Activated T-helper 9 cell treated with anti-CD3 and anti-CD28 coated beads, Interleukin-2, amount 50 U/mL, for 16 hours (primary cell): Measurements from ENCODE around the gene VPS35L.
"Not testable (repeated sequence)": the region's sequence is repeated elsewhere in the genome, so short reads cannot be mapped to it uniquely, and the experiment has no call there.

Experiments
- DNase-seq: peaks from one replicate; pipeline ENCODE4 v3.0.0-alpha.2; 2020; ENCODE audit warnings: low read depth

The VPS35L gene

DNA sequence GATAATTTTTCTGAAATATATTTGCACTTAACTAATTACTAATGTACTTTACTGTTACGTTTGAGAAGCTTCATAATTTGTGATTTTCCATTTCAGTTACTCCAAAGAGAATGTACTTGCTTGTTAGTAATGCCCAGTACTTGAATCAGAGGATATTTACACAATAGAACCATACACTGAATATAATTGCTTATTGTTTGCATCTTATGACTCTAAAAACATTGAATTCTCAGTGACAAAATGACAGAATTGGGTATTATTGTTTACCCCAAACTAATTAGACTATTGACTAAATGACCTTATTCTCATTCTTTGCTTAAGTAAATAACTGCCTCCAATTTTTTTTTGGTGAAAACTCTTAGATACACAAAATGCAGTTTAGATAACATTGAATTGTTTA lies 22.9 kb upstream of the VPS35L start:
- no peak for DNase-seq

- DNase-seq, result no peak
These were observed 15.1 kb upstream of the VPS35L start for GRCh38 chr16:19540241-19540970.

GRCh38 chr16:19542138-19542821 lies 13.2 kb upstream of the VPS35L start:
- no peak for DNase-seq

DNA sequence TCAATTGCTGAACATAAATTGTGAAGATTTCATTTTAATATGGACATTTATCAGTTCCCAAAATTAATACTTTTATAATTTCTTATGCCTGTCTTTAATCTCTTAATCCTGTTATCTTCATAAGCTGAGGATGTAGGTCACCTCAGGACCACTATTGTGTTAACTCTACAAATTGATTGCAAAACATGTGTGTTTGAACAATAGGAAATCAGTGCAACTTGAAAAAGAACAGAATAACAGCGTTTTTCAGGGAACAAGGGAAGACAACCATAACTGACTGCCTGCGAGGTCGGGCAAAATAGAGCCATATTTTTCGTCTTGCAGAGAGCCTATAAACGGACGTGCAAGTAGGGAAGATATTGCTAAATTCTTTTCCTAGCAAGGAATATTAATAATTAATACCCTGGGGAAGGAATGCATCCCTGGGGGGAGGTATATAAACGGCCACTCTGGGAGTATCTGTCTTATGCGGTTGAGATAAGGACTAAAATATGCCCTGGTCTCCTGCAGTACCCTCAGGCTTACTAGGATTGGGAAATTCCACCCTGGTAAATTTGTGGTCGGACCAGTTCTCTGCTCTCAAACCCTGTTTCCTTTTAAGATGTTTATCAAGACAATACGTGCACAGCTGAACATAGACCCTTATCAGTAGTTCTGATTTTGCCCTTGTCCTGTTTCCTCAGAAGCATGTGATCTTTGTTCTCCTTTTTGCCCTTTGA lies 12.1 kb upstream of the VPS35L start:
- not testable (repeated sequence) for DNase-seq

DNA sequence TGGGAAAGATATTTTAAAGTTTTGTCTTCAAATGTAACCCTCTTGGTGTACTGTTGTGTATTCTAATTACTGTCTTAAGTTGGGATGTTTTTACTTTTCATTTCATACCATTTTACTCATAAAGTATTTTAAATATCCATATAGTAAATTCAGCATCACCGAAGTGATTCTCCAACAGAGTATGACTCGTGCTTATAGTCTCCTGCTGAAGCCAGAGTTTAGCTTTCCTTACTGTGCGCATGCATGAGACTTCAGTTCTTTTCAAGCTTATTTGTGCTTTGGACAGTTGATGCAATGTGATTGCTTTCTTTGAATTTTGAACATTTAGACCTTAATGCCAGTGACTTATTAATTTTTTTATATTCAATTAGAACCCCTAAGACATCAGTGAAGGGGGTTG lies 7.4 kb upstream of the VPS35L start:
- DNase-seq, result no peak

- no peak for DNase-seq
These were observed 5.8 kb upstream of the VPS35L start for GRCh38 chr16:19549673-19550072.

- DNase-seq, result no peak
These were observed 652 bp downstream of the VPS35L start for GRCh38 chr16:19555938-19556771.

DNA sequence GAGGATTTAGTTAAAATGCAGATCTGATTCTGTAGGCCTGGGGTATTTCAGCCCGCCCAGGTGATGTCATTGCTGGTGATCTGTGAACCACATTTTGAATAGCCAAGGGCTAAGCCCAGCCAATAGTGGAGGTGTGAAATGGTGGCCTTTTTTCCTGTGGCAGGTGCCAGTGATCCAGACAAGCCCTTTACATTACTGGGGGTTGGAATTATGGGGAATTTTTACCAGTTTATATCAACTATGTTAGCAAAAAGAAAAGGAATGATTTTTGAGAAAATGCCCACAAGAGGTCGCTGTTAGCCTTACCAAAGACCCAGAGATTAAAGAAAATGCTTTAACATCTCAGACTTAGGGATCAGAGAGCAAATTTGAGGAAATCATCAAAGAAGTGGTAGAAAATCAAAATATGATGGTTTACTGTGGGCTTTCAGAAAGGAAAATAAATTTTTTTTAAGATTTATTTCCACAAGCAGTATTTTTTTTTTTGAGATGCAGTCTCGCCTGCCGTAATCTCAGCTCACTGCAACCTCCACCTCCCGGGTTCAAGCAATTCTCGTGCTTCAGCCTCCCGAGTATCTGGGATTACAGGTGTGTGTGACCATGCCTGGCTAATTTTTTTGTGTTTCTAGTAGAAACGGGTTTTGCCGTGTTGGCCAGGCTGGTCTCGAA lies 3.9 kb downstream of the VPS35L start:
- no peak for DNase-seq

GRCh38 chr16:19560078-19560477 lies 4.6 kb downstream of the VPS35L start:
- DNase-seq, result no peak

GRCh38 chr16:19563377-19563776 lies 7.9 kb downstream of the VPS35L start:
- DNase-seq, result no peak

GRCh38 chr16:19566362-19566761 lies 10.9 kb downstream of the VPS35L start:
- no peak for DNase-seq

DNA sequence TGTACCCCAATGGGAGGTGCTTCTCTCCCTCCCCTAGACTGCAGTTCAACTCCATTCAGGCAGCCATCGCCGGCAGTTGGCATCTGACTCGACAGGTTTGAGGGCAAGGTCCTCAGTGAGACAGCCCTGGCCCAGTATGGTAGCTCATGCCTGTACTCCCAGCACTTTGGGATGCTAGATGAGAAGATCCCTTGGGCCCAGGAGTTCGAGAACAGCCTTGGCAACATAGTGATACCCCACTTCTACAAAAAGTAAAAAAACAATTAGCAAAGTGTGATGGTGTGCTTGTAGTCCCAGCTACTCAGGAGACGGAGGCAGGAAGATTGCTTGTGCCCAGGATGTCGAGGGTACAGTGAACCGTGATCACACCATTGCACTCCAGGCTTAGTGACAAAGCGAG lies 12.1 kb downstream of the VPS35L start:
- DNase-seq, result no peak

DNA sequence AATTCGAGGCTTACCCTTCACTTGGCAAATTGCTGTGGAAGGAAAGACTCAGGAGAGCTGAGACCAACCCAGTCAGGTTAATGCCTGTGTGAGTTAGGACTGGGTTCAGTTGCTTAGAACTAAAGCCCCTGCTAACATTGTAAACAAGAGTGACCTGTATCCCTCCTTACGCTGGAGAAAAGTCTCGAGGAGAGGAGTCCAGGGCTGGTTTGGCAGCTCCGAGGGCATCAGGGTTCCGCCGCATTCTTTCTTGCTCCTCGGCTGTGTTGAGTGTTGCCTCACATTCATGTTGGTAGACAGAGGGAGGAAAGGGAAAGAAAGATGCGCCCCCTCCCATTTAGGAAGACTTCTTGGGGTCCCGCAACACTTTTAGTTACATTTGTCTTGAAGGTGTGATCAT lies 18.5 kb downstream of the VPS35L start:
- no peak for DNase-seq

- no peak for DNase-seq
These were observed 19.1 kb downstream of the VPS35L start for GRCh38 chr16:19574615-19575014.

DNA sequence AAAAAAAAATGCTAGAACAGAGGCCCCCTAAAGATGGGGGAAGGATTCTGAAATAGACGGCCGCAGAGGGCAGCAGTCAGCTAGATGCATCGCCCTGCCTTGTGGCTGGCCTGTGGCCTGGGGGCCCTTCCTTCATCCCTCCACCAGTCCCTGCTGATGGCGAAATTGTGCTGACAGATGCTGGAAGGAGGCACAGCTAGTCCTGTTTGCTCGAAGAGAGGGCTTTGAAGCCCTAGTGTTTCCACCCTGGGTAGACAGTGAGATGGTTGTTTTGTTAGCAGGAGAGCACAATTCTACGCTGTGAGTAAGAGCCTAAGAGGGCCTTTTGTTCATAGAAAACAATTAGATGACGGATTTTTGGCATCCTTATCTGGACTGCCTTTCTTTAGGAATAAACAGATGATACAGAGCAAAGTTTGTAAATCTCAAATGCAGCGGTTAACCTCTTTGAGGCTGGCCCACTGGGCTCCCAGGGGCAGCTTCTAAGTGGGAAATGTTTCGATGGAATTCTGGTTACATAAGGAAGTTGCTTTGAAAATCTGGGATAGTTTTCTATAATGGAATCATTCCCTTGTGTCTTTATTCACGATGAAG lies 23.0 kb downstream of the VPS35L start:
- DNase-seq, result no peak

GRCh38 chr16:19582050-19582831 lies 26.7 kb downstream of the VPS35L start:
- DNase-seq, result no peak

- no peak for DNase-seq
These were observed 28.3 kb downstream of the VPS35L start for GRCh38 chr16:19583665-19584300.

DNA sequence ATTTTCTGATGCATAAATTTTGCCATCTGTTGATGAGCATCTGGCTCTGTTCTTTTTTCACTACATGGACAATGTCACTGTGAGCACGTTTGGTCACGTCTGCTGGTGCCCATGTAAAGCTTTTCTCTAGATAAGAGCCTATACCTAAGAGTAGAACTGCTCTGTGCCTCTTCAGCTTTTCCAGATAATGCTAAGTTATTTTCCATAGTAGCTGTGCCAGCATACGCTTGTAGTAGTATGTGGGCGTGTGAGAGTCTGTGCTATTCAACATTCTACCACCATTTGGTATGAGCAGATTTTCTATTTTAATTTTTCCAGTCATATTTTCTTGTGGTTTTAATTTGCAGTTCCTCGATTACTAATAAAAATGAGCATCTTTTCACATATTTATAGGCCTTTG lies 33.2 kb downstream of the VPS35L start:
- no peak for DNase-seq

GRCh38 chr16:19589106-19589505 lies 33.6 kb downstream of the VPS35L start:
- no peak for DNase-seq

GRCh38 chr16:19589771-19590302 lies 34.3 kb downstream of the VPS35L start:
- DNase-seq, result no peak
